Esophagus muscularis mucosa (tissue), 4 donors: Measurements from ENCODE around the gene EDIL3. TPM values are rescaled to one million over a fixed set of nuclear protein-coding genes. Genes with fewer than 3 reads are reported as not detected.

Experiments used
- DNase-seq: peaks from one replicate; pipeline ENCODE4 v3.0.0-alpha.2; 2017; ENCODE audit errors: extremely low spot score
- H3K27ac ChIP-seq, 4 donors: fragments of 200-600 bp; sonication (generic); replicated peaks in 1 of 4; 1 replicate in 3 of 4; 2 replicates in 1 of 4; pipeline ENCODE4 v1.5.1; 2016 to 2019; ENCODE audit warnings: mild to moderate bottlenecking in 1 of 4
- H3K27me3 ChIP-seq, 4 donors: fragments of 200-600 bp; sonication (generic); one replicate each; pipeline versions ENCODE4 v1.5.1 to v1.6.0; 2016 to 2019
- H3K36me3 ChIP-seq, 4 donors: fragments of 200-600 bp; sonication (generic); one replicate each; pipeline ENCODE4 v1.5.1; 2016 to 2019
- H3K4me1 ChIP-seq, 4 donors: fragments of 200-600 bp; sonication (generic); one replicate each; pipeline ENCODE4 v1.5.1; 2016 to 2019
- H3K4me3 ChIP-seq, 4 donors: fragments of 200-600 bp; sonication (generic); 1 replicate in 2 of 4; 2 replicates in 2 of 4; pipeline ENCODE4 v1.5.1; 2016 to 2019; ENCODE audit warnings: mild to moderate bottlenecking in 4 of 4, moderate library complexity in 1 of 4
- H3K9me3 ChIP-seq, 4 donors: fragments of 200-600 bp; sonication (generic); 1 replicate in 3 of 4; 2 replicates in 1 of 4; pipeline ENCODE4 v1.5.1; 2016 to 2019
- EP300 ChIP-seq: sonication (generic); formaldehyde crosslinking; IDR thresholded peaks from one replicate; pipeline ENCODE4 v1.6.1; 2017; ENCODE audit warnings: antibody characterized with exemption
- POLR2A ChIP-seq: fragments of 450-650 bp; IDR thresholded peaks from one replicate; pipeline ENCODE4 v1.6.1; 2017; ENCODE audit warnings: antibody characterized with exemption, moderate library complexity, mild to moderate bottlenecking, low read depth
- POLR2AphosphoS5 ChIP-seq, 2 donors: sonication (generic); formaldehyde crosslinking; IDR thresholded peaks; one replicate each; pipeline ENCODE4 v1.6.1; 2017; ENCODE audit warnings: antibody characterized with exemption in 2 of 2
- WGBS: methylation state at CpG from one replicate; pipeline ENCODE4 v1.1.5; 2018; 5-methylcytosine and 5-hydroxymethylcytosine counted together
- intact Hi-C: fragments of 100-400 bp; cut with DNase I; formaldehyde crosslinking; loops from one replicate; pipeline ENCODE4 v1.15.1; 2023
- total RNA-seq, 4 donors: library from RNA; depleted of rRNA; stranded (reverse); fragments of >200 nt; gene quantifications; one replicate each; pipeline versions ENCODE4 v1.1.0 to v1.2.1, GENCODE V29; 2016
- TF ChIP-seq, protein P1 (sequence below), 3 experiments: fragments of 200-600 bp in 2 of 3; fragments of 450-650 bp in 1 of 3; sonication (generic) in 2 of 3; IDR thresholded peaks; one replicate each; pipeline ENCODE4 v1.5.1; 2017 to 2019; ENCODE audit warnings: antibody characterized with exemption in 3 of 3, mild to moderate bottlenecking in 2 of 3, moderate library complexity in 1 of 3

EDIL3 gene
- total RNA-seq, 4 donors from 2014 or later: 10.0 to 17.9 (median 10.8) TPM

DNA sequence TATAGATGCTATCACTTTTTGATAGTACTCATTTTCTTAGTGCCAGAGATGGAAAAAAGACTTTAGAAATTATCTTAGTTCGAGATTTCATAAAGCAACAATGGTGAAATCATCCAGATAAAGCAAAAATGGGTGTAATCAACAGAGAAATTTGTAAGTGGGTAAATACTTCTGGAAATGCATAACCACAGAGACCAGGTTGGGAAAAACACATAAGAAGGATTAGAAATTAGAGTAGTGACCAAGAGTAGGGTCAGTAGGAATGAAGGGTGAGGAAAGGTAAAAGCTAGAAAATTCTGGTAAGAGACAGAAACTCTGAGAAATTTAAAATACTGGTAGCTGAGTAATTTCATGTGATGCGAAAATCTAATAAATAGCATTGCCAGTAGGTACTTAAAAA lies 11.2 kb downstream of the EDIL3 start:
- Histone ChIP-seq H3K27me3 (no peaks in the 10 kb centered on the region), H3K36me3 (no peaks in the 10 kb centered on the region), H3K27ac (no peak overlapping the region), H3K4me3 (no peak overlapping the region), H3K4me1 (no peaks in the 10 kb centered on the region), H3K9me3 (no peaks in the 10 kb centered on the region)
- intact Hi-C loops: no loop called here
- DNase-seq: no peak
- TF ChIP-seq, protein P1, sequence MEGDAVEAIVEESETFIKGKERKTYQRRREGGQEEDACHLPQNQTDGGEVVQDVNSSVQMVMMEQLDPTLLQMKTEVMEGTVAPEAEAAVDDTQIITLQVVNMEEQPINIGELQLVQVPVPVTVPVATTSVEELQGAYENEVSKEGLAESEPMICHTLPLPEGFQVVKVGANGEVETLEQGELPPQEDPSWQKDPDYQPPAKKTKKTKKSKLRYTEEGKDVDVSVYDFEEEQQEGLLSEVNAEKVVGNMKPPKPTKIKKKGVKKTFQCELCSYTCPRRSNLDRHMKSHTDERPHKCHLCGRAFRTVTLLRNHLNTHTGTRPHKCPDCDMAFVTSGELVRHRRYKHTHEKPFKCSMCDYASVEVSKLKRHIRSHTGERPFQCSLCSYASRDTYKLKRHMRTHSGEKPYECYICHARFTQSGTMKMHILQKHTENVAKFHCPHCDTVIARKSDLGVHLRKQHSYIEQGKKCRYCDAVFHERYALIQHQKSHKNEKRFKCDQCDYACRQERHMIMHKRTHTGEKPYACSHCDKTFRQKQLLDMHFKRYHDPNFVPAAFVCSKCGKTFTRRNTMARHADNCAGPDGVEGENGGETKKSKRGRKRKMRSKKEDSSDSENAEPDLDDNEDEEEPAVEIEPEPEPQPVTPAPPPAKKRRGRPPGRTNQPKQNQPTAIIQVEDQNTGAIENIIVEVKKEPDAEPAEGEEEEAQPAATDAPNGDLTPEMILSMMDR (IDR thresholded peaks at IDR 0.05): no peak
- 94% methylated on average over 2 of the region's 2 CpGs for WGBS

DNA sequence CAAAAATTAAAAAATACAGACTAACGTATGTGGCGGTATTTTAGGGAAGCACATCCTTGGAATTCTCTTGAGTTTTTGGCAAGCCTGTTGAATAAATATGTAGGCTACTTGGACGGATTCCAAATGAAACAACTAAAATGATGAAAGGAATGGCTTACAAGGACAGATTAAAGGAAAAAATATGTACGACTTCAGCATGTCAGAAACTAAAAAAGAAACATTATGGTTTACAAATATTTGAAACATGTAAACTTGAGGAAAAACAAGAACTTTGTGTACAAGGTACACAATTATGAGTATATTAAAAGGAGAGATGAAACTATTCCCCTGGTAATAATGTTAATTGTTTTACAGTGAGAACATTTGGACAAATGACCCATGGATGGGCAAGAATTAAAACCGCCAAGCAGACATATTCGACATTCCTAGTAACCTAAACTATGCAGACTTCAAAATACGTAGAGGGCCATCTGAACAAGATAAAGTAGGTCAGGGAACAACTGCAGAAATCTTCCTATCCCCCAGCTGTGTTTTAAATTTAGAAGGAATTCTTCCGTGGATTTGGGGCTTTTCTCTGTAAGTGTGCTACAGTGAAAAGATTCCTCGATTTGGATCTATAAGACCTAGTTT lies 12.5 kb downstream of the EDIL3 start:
- Histone ChIP-seq H3K27ac (no peak overlapping the region), H3K4me3 (no peak overlapping the region), H3K27me3 (no peaks in the 10 kb centered on the region), H3K4me1 (no peaks in the 10 kb centered on the region), H3K9me3 (no peaks in the 10 kb centered on the region), H3K36me3 (no peaks in the 10 kb centered on the region)
- TF ChIP-seq EP300 (no peak), POLR2A (no peak), POLR2AphosphoS5 (IDR thresholded peaks at IDR 0.05) (no peak)
- no peak for DNase-seq
- intact Hi-C loops: no loop called here
- 54% methylated on average over 9 of the region's 9 CpGs for WGBS

DNA sequence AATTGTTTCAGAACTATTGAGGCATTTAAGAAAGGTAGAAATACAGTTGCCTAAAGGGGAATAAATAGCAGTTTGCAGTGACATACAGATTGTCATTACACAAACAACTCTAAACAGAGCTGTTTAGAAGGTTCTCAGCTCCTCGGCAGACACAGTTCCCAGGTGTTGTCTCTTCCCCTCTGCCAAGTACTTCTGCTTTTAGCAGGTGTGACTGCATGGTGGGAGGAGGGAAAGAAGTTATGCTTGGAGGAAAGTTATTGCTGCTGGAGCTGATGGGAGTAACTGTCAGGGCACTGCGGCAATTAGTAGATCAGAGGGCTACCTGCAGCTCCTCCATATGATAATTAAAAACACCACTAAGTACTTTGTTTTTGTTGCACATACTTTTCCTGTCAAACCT lies 14.5 kb downstream of the EDIL3 start:
- DNase-seq: no peak
- Histone ChIP-seq H3K9me3 (no peaks in the 10 kb centered on the region), H3K4me1 (no peaks in the 10 kb centered on the region), H3K27ac (no peak overlapping the region), H3K36me3 (no peaks in the 10 kb centered on the region), H3K4me3 (no peak overlapping the region), H3K27me3 (no peaks in the 10 kb centered on the region)
- TF ChIP-seq POLR2AphosphoS5 (IDR thresholded peaks at IDR 0.05) (no peak), EP300 (no peak), POLR2A (no peak)
- TF ChIP-seq, protein P1 (IDR thresholded peaks at IDR 0.05): no peak
- WGBS: 57% methylated on average over 2 of the region's 2 CpGs
- intact Hi-C loops: no loop called here

DNA sequence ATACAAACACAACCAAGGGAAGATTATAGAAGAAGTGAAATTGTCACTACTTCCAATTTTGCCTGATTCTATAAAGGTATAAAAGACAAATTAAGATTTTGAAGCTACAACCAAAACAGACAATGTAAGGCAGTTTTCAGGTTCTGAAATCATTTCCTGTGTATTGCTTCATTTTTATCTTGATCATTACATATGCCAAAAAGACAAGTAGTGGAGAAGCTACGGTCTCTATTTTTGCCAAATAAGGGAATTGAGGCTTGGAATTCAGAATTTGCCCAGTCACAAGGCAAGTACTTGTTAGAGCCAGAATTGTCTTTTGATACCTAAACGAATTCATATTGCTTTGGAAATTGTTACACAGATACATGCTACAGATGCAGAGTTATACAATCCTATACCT lies 20.6 kb downstream of the EDIL3 start:
- no peaks in the 10 kb centered on the region for H3K9me3 ChIP-seq
- no peaks in the 10 kb centered on the region for H3K27me3 ChIP-seq
- 72% methylated on average over 2 of the region's 2 CpGs for WGBS
- H3K4me1 ChIP-seq: no peaks in the 10 kb centered on the region
- no peak overlapping the region for H3K27ac ChIP-seq
- TF ChIP-seq POLR2AphosphoS5 (IDR thresholded peaks at IDR 0.05) (no peak), EP300 (no peak), POLR2A (no peak)
- TF ChIP-seq, protein P1 (IDR thresholded peaks at IDR 0.05): no peak
- no peaks in the 10 kb centered on the region for H3K36me3 ChIP-seq
- no peak overlapping the region for H3K4me3 ChIP-seq
- no peak for DNase-seq
- intact Hi-C loops: no loop called here

DNA sequence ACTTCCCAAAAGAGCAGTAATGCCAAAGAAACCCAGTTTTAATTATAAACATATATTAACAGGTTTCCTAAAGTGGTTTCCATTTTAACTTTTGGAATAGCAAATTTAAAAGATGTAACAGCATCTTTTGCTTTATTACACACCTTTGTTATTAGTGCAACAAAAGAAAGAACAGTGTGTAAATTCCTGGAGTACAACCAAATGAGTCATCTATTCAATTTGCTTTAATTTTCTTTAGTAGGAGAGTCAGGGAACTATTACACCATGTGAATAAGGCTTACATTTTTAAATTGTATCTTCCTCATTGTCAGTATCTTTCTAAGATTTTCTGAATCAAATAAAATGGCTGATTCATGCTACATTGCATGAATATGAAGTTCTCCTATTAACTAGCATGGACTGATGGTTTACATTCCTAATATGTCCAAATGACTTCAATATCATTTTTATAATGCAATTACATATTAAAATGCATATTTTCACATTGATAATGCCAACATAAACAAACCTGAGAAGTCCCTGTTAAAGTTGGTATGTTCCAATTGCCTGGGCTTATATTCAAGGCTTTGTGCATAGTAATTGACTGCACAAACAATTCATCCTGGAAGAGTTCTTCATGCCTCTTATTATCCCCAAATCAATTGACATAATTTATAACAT lies 22.5 kb downstream of the EDIL3 start:
- H3K27ac ChIP-seq: no peak overlapping the region
- no peaks in the 10 kb centered on the region for H3K27me3 ChIP-seq
- no peaks in the 10 kb centered on the region for H3K4me1 ChIP-seq
- intact Hi-C loops: no loop called here
- no peaks in the 10 kb centered on the region for H3K36me3 ChIP-seq
- no peak overlapping the region for H3K4me3 ChIP-seq
- no peaks in the 10 kb centered on the region for H3K9me3 ChIP-seq
- no peak for DNase-seq
- TF ChIP-seq, protein P1 (IDR thresholded peaks at IDR 0.05): no peak
- TF ChIP-seq EP300 (no peak), POLR2A (no peak), POLR2AphosphoS5 (IDR thresholded peaks at IDR 0.05) (no peak)
